ENCODE measurements around the gene PDE4B.

GRCh38 chr1:66393586-66394287, 601.0 kb downstream of the PDE4B start:
- TF ChIP-seq, protein P1, sequence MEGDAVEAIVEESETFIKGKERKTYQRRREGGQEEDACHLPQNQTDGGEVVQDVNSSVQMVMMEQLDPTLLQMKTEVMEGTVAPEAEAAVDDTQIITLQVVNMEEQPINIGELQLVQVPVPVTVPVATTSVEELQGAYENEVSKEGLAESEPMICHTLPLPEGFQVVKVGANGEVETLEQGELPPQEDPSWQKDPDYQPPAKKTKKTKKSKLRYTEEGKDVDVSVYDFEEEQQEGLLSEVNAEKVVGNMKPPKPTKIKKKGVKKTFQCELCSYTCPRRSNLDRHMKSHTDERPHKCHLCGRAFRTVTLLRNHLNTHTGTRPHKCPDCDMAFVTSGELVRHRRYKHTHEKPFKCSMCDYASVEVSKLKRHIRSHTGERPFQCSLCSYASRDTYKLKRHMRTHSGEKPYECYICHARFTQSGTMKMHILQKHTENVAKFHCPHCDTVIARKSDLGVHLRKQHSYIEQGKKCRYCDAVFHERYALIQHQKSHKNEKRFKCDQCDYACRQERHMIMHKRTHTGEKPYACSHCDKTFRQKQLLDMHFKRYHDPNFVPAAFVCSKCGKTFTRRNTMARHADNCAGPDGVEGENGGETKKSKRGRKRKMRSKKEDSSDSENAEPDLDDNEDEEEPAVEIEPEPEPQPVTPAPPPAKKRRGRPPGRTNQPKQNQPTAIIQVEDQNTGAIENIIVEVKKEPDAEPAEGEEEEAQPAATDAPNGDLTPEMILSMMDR (IDR thresholded peaks at IDR 0.05) = no peak
- no peak for TF ChIP-seq POLR2AphosphoS5 (IDR thresholded peaks at IDR 0.05; ENCODE audit: insufficient read depth in 1 of 2, low read depth in 1 of 2)

All from vagina (tissue), 2 donors.